Activated CD8-positive, alpha-beta memory T cell treated with anti-CD3 and anti-CD28 coated beads for 1 hour (primary cell): Measurements from ENCODE around the gene FEM1B.
"Not testable (repeated sequence)": the region's sequence is repeated elsewhere in the genome, so short reads cannot be mapped to it uniquely, and the experiment has no call there.

Experiments
- DNase-seq, 2 donors: peaks; one replicate each; pipeline ENCODE4 v3.0.0-alpha.2; 2020; ENCODE audit warnings: low read depth in 1 of 2; ENCODE audit errors: extremely low read depth in 1 of 2

Gene FEM1B

DNA sequence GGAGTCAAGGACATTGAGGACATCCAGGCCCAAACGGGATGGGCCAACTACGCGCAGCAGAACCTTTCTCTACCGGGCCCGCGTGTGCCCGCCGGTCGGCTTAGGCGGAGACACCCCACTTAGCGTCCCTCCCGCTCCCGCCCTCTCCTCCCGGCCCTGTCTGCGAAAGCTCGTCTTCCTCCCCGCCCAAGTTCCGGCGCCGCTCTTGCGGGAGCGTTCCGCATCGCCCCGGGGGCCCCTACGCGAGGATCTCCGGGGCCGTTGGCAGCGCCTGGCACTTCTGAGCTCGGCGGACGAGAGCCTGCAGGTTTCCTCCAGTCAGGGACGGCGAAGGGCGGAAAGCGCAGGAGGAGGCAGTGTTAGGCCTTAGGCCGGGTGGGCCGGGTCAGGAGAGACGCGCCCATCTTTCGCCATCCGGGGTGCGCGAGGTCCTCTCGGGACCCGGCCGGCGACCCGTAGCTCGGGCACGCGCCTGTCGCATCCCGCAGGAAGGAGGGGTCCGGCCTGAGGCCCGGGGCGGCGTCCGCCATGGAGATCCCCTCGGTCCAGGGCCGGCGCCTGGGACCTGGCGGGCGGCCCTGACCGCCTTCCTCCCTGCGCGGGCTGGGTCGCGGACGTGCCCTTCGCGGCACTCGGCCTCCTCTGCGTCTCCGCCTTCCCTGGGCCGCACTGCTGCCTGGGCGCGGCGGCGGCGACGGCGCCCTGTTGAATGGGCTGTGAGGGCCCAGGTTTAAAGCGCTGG, at the start of gene FEM1B:
Gene FEM1B, plus strand, starts transcription at position 143 of the 742 bp plus-strand sequence. CDS start 673 bp downstream, outside the sequence.
- DNase-seq: peak; percentile 74 to 78

- DNase-seq: no peak
Measured at GRCh38 chr15:68228143-68228970, 49.2 kb upstream of the FEM1B start.

- DNase-seq: no peak
Measured at GRCh38 chr15:68228971-68229385, 48.6 kb upstream of the FEM1B start.

DNA sequence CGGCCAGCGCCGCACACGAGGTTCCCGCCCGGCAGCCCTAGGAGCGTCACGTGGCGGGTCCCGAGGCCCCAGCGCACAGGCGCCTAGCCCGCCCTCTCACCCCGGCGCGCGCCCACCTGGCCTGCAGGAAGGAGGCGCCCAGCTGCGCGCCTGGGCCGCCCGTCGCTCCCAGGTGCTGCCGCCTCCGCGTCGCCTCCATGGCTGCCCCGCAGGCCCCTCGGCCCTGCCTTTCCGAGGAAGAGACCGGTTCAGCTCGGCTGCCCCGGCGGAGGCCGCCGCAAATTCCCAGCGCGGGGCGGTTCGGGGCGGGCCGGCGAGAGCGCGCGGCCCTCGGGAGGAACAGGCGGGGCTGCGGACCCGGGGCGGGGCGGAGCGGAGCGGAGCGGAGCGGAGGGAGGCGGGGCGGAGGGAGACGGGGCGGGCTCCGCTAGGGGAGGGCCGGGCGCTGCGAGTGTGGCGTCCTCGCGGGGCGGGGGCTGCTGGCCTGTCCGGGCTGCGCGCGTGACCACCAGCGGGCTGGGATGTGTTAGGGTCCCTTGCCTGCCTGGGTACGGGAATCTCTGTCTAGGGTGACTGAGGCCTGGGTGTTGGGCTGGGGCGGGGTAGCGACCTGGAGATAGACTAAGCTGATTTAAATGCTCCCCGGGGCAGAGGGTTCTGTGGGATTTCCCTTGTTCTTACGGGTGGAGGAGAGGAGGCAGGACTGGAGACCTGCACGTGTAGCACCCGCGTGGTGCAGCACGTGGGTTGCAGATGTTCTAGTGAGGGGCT, 48.0 kb upstream of the FEM1B start, which contains the start of gene CLN6:
Gene CLN6, minus strand, starts transcription at position 343 of the 771 bp plus-strand sequence. Its CDS starts 144 bp downstream, at position 199.
- DNase-seq: peak; percentile 49 to 71

GRCh38 chr15:68230157-68231100, 47.1 kb upstream of the FEM1B start:
- no peak for DNase-seq

DNA sequence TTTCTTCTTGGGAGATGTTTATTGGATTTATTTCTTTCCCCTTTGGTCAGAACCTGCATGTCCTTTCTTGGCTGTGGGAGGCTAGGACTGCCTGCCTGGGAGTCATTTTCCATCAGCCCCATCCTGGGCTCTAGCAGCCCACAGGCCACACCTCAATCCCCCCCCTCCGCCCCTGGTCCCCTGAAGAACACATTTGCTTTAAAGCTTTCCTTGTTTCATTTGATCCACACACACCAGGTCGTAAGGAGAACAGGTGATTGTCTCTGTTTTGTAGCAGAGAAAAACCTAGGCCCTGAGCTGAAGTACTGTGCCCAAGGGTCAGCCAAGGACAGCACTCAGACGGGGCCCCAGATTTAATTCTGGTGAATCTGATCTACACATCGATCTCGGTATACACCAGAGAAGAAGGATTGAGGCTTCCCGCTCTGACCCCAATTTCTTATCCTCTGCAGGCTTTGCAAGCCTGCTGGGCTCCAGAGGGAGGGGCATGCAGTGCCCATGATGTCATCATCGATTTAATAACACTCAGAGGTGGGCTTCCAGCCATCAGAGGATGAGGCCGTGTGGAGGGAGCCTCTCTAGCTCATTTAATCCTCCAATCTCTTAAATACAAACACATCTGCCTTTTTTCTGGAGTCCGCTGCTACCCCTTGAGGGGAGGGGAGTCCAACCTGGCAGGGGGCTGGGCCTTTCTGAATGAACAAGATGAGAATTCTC, 46.3 kb upstream of the FEM1B start:
- no peak for DNase-seq

DNA sequence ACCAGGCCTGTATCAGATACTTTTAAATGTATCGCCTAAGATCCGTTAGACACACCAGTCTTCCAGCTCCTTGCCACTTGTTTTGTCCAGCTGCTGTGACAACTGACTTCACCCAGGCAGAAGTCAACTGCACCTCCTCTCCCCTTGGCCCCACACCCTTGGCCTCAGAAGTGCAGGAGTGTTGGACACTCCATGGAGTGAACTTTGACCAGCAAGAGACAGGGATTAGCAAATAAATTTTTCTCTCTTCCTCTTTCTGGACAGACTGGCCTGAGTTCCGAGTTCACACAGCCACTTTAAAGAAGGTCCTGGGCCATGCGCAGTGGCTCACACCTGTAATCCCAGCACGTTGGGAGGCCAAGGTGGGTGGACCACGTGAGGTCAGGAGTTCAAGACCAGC, 45.1 kb upstream of the FEM1B start:
- DNase-seq: no peak

DNA sequence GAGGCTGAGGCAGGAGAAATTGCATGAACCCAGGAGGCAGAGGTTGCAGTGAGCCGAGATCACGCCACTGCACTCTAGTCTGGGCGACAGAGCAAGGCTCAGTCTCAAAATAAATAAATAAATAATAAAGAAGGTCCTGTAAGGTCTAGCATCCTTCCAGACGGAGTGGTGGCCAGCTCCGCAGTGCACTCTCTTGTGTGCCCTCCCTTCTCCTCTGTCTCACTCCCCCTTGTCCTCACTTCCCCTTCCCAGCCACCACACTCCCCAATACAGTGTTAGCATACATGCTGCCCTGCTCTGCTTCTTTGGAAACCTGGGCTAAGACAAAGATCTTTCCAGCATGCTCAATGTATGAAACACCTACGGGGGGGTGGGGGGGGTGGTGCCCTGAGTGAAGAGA, 44.6 kb upstream of the FEM1B start:
- no peak for DNase-seq

GRCh38 chr15:68234060-68234459, 43.5 kb upstream of the FEM1B start:
- DNase-seq: no peak

GRCh38 chr15:68234520-68234919, 43.0 kb upstream of the FEM1B start:
- DNase-seq: not testable (repeated sequence)

- no peak for DNase-seq
Measured at GRCh38 chr15:68235022-68235421, 42.5 kb upstream of the FEM1B start.

GRCh38 chr15:68239025-68239424, 38.5 kb upstream of the FEM1B start:
- DNase-seq: no peak

- no peak for DNase-seq
Measured at GRCh38 chr15:68241088-68241935, 36.2 kb upstream of the FEM1B start.

GRCh38 chr15:68244235-68244634, 33.3 kb upstream of the FEM1B start:
- DNase-seq: no peak

- DNase-seq: no peak
Measured at GRCh38 chr15:68249058-68249713, 28.4 kb upstream of the FEM1B start.

DNA sequence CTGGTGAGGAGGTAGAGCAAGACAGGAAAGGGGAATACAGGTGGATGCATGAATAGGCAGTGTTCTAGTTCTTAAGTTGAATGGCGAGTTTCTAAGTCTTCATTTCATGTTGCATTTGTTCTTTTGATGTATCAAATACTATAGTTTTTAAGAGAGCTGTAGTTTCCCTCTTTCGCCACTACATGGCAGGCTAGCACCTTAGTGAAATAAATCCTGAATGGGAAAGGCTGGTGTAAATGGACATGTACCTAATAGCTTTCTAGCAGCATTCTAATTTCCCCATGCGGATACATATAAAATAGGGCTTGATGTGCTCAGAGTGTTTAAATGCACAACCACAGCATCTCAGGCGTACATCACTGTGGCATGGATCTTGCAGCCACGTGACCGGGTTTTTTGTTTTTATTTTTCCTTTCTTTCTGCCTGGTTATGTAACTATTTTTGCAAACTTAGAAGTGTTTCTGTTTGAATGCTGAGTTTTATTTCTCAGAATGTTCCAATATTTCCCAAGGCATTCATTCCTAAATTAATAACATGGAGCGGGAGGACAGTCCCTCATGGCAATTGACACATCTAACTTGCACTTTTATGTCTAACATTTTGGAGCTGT, 24.5 kb upstream of the FEM1B start:
- no peak for DNase-seq

DNA sequence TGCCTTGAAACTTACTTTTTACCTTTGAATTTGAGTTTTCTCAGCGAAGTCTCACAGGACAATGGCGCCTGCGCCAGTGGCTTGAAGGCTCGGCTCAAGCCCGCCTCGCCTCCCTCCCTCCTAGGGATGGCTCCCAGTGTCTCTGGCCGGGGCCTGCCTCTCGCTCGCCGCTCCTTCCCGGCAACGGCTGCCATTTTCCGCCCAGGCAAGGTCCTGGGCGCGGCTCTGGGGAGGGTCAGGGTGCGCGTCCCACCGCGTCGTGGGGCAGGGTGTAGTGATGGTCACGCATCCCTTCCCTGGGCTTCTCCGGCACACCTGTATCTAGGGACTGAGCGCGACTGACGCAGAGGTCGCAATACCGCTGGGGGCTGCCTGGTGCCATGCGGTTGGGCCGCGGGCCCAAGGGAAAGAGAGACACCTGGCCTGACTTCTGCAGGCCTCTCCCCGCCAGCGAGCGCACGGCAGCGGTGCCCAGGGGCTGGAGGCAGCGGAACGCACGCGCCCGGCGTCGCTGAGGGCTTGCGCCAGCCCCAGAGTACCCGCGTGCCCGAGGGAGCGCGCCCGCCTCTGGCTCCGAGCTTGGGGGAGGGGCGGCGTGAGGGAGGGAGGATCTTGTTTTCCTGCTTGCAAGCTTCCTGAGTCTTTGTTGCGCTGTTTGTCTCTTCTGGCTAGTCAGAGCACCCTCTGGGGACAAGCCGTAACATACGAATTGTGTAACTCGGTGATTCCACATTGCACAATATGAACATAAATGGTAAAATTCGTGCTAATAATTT, 20.7 kb upstream of the FEM1B start:
- peak; percentile 15 to 33 for DNase-seq
